DMS153 treated with DMSO at 0.1 percent for 48 hours (cell line): ENCODE results near the gene TMEM47.
A peak's percentile ranks its signal among the peaks of the same experiment; 100 is the strongest.

Experiments
- DNase-seq: peaks from one replicate; lab custom pipeline; 2025; ENCODE audit not compliant: unreplicated experiment; lab: John Stamatoyannopoulos, UW

The TMEM47 gene

DNA sequence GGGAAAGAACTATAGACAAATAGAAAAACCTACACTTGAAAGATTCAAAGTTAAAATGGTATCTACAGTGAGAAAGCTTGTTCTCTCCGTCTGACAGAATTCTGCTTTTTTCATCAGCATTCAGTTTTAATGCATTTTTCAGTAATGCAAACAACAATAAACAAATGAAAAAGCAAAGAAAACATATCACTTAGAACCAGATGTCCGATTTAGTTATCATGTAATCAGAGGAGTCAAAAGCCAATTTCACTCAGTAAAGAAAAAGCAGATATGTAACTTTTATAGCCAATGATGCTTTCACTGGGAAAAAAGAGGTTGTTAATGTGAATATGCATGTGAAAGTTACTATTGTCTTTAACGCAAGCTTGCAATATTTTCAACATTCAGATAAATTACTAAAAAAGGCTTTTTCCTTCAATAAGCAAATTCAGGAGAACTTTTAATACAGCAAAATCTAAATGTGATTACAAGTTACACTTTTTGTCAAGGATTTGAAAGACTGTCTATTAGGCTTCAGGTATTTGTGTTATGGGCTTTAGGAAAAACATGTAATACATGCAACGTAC is 70.7 kb downstream of the TMEM47 start:
- DNase-seq: no peak

- no peak for DNase-seq
These were observed 71.5 kb downstream of the TMEM47 start for GRCh38 chrX:34585561-34585960.

GRCh38 chrX:34584781-34585180 is 72.3 kb downstream of the TMEM47 start:
- no peak for DNase-seq

DNA sequence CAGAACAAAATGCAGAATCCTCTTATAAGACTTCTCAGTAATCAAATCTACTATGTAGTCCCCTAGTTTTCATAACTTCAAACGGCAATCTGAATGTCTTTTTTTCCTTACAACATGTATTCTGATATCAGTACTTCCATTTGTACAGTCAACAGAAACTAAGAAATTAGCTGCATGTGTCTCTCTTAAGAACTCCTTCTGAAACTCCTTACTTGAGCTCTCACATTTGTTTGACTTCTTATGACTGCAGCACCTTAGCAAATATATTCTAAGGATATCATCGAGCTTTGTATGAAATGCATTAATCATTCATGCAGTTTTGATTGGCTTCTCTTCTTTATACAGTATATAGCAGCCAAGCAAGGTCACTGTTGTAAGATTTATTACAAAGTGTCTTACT is 77.0 kb downstream of the TMEM47 start:
- DNase-seq: no peak

- DNase-seq: peak; percentile 3
These were observed 78.8 kb downstream of the TMEM47 start for GRCh38 chrX:34578237-34578636.
